Limb (tissue), 2 donors: ENCODE results near the gene ARID5B.

Experiments used
- DNase-seq, 2 donors: peaks; one replicate each; pipeline ENCODE4 v3.0.0-alpha.2; 2016; ENCODE audit errors: extremely low spot score in 2 of 2

Gene ARID5B

DNA sequence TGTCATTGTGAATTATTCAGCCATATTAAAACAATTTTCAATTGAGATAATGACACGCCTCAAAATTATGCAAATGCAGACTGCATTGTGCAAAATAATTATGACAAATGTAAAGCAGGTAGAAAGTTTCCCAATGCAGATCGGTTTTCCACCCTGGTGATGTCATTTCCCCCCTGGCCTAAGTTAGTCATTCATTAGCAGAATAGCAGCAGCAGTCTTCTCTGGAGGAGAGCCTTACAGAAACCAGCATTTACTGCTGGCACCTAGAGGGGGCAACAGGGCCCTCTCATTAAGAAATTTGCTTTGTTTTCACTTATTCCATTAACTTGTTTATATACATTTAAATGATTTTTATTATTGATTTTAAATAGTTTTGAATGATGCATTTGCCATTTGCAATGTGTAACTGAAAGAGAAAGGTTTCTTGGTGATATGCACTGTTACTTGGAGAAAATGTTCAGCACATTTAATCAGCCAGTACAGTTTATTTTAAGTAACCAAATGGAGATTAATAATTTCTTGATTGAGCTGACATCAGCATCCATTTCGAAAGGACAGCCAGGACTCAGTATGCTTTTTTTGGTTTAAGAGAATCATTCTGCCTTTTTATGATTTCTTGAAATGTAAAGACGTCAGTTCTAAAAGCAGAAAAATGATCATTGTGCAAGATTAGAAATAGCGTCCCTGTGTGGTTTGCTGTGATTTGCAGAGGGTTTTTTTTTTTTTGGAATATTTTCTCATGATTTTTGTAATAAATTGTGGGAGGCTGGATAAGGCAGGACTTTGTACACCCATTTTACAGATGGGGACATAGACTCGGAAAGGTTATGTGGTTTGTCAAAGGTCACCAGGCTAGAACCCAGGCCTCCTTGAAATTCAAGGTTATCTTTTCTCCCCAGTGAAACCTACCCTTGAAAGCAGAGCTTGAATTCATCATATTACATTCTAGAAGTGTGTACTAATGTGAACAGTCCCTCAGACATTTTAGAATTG is 3.5 kb downstream of the ARID5B start:
- DNase-seq, result peak; percentile 36 to 50

DNA sequence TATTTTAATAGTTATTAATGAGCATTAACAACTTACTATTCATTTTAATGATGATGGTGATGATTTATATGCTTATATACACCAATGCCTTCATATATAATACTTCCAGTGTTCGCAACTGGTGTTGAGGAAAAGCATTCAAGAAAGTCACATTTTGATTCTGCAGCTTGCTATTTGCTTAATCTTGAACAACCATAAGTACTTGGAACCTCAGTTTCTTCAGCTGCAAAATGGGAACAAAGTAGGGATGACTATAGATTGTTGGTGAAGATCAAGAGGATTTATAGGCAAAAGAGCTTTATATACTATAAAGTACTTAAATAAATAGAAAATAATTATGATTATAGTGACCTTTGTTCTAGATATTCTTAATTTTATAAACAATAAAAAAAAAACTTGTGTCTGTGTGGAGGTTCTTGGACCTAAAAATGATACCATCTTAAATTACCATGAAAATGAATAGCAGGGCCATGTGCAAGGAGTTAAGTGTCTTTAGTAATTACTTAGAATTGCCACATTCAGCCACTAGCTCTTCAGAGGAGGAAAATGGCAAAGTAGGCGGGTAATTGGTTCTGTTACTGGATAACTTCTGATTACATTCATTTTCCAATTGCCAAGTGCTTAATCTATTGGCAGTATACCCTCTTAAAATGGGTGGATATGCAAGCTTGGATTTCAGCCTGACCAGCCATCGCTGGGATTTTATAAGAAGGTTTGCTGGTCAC is 4.5 kb downstream of the ARID5B start:
- no peak for DNase-seq

DNA sequence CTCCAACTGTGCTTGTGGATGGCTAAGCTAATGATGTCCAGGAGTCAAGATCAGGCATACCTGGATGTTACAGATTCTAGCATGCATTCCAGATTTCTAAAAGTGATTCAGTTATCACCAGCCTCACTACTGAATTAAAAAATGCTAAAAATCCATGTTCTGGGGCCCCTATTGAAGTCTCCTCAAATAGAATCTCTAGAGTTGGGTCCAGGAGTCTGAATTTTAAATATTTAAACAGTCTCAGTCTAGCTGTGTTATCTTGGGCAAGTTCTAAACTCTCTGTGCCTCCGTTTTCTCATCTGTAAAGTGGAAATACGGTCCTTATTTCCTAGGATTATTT is 5.0 kb downstream of the ARID5B start:
- no peak for DNase-seq

DNA sequence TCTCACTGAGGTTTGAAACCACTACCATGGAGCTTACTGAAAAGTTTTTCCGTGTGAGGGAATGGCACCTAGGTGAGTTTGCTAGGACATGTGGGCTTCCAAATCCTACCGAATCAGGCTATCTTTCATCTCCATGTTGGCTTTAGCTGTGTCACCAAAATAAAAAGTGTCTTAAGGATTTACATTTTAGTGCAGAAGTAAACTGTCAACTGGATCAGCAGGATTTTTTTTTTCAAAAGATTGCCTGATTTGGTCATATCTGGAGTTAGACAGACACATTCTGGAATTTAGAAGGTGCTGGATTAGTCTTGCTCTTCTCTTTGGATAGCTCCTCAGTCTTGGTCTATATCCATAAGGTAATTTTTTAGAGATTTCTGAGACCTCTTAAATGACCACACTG is 5.5 kb downstream of the ARID5B start:
- DNase-seq, result no peak

DNA sequence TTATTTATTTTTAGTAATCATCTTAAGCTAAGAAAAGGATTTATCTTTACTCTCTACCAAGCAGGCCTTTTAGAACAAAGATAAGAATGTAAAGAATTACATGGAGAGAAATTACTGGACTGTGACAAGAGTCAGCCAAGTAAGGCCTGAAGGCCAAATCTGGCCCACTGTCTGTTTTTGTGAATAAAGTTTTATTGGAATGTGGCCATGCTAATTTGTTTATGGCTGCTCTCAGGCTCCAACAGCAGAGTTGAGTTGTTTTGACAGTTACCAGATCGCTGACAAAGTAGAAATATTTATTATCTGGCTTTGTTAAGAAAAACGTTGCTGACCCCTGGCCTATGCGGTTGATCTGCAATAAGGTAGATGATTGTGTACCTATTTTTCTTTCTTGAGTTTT is 6.1 kb downstream of the ARID5B start:
- DNase-seq, result no peak

DNA sequence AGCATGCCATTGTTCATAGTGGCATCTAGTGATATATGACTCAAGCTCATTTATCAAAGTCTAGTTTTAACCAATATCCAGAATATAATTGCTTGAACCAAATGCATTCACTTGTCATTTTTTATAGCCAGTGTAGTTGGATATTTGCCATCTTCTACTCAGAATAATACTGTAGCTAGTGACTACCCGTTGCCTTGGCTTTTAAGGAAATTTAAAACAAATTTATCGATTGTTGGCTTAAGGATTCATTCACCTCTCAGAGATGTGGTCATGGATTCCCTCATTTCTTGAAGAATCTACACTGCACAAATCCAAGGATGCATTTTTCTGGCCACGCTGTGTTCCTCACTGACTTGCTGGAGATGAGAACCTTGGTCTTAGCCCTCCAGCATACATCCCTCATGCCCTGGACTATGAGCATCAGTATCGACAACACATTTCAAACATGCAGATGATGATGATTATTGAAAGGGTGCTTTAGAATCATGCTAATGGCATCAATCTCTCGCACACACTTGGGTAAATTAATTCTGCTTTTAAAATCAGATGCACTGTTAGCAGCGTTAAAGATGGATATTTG is 8.8 kb downstream of the ARID5B start:
- no peak for DNase-seq

DNA sequence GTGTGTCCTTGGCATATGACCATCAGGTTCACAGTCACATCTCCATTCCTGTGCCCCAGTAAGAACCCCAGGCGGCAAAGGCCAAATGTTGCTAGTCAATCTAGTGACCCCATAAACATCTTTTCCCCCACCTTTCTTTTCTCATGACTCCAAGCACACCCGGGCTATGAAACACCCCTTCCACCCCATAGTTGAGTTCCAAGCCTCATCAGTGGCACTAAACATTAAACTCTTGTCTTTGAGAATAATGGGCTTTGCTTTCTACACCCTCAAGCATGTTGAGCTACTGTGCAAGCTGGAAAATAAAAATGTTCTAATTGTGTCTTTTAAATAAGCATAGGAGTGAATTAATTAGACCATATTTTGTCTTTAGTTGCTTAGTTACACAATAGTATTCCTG is 9.4 kb downstream of the ARID5B start:
- no peak for DNase-seq

DNA sequence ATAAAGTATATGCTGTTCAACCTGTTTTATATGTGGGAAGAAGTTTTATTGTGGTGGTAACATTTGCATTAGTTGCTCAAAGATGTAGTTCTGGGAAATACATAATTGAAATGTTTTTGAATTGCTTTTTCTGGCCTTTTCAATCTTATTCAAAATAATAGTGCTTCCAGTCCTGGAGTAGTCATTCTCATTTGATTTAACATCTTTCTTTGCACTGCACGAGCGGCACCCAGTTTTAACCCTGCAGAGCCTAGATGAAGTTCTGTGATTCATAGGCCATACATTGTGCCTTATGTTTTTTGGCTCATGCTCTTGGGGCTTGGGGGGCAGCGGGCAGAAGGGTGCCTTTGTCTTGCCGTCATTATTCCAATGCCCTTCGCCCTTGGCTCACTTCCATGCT is 9.9 kb downstream of the ARID5B start:
- no peak for DNase-seq

DNA sequence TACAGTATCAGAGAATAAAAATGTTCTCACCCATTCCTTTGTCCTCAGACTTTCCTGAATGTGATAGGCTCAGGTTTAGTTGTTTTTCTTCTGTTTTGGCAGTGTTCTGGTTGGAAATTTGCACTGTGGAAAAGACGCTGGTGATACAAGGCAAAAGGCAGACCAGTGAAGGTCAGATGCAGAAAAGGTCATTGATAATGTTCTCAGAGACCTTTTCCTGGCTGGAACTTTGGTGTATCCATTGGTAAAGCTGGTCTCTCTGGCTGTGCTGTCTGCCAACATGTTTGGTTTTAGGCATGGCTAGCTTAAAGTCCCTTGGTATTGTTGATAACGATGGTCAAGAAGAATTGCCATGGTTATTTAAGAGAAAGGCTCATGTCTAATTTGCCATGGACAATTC is 11.5 kb downstream of the ARID5B start:
- DNase-seq, result no peak

DNA sequence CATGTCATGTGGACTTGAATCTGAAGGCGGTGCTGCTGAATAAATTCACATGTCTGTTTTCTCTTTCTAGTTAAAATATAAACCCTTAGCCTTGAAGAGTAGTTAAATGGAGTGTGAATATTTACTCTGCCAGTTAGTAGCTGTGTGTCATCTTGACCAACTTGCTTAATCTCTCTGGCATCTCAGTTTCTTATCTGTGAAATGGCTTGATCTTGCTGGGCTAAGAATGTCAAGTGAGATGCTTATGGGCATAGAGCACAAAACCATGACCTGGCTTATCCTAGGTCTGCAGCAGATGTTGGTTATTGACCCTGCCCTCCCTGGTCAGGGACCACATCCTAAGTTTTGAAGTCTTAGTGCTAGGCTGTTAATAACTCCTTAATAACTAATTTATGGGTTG is 16.6 kb downstream of the ARID5B start:
- DNase-seq, result no peak

DNA sequence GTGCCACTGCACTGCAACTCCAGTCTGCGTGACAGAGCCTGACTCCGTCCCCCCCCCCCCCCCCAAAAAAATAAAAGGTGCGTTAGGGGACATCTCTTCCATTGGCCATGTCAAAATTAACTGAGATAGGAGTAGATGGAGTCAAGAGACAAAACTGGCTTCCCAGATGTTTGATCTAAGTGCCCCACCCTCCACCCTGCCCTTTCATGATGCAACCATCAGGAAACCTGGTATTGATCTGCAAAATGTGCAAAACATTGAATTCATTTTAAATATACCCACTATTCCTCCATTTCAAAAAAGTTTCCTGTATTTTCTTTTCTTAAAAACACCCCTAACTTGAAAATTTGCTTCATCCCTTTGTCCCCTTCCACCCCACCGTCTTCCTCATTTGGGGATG is 17.5 kb downstream of the ARID5B start:
- no peak for DNase-seq

DNA sequence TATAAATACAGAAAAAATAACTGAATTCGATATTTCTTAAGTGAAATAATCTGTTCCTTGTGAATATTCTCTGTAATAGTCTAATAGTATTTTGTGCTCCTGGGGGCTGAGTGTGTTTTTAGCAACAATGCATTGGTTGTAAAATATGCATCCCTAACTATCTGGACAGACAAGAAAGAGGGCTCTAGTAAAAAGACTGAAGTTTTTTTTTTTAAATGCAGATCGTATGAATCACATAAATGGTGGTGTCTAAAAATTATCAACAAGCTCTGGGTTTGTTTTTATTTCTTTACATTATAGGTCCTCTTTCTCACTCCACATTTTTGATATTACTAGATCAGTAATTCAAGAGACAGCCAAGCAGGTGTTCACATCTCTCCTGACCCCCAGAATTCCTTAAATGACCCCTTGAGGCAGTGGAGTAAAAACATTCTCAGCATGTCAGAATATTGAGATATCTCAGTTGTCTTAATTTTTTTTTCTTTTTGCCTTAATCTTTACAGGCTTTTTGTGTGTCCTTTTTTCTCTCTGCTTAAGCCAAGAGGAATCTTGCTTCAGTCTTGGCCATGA is 18.2 kb downstream of the ARID5B start:
- DNase-seq, result no peak

DNA sequence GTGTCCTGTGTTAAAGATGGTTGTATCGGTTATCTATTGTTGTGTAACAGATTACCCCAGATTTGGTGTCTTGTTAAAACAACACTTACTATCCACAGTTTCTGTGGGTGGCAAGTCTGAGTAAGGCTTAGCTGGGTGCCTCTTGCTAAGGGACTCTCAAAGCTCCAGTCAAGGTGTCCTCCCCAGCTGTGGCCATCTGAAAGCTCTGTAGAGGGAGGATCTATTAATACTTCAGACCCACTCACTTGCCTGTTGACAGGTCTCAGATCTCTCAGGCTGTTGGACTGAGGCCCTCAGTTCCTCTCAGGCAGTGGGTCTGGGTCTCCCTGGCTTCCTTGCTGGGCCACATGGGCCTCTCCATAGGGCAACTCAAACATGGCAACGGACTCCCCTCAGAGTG is 19.6 kb downstream of the ARID5B start:
- no peak for DNase-seq

DNA sequence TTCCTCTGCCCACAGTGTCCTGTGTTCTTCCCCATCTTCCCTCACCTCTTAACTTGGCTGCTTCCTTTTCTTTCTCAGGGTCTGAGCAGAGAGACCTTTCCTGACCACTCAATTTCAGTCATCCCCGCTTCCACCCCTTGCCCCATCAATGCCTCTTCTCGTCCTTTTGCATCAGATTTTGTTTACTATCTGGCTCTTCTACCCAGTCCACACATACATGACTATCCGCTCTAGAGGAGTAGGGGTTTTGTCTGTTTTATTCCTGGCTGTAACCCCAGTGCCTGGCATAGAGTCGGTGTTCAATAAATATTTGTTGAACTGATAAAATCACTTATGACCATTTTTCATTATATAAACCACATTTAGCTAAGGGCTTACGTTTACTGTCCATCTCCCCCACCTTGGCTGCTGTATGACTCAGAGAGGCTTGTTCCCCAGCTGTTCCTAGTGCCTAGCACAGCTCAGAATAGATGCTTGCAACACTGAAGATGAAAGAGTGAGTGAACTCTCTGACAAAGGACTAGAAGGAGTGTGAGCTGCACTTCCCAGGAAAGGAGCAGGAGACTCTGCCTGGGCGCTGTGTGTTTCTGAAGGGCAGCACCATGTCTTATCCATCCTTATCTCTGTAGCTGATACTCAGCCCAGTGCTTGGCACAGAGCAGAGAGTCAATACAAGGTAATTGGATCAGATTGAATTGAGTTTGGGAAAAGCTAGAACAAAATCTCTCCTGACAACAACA is 21.9 kb downstream of the ARID5B start:
- no peak for DNase-seq

DNA sequence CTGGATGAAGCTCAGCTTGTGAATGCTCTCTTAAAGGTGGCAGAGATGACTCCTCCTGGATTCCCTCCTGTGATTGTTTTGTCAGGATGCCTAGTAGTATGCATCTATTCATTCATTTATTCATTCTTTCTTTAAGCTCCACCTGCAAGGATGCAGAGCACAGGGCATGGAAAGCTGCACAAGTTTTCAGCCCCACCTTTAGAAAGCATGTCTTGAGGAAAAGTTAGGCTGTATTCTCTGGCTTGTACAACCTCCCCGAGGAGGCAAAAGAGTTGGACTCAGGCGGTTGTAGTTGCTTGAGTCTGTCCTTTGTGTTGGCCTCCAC is 22.4 kb downstream of the ARID5B start:
- DNase-seq, result no peak

DNA sequence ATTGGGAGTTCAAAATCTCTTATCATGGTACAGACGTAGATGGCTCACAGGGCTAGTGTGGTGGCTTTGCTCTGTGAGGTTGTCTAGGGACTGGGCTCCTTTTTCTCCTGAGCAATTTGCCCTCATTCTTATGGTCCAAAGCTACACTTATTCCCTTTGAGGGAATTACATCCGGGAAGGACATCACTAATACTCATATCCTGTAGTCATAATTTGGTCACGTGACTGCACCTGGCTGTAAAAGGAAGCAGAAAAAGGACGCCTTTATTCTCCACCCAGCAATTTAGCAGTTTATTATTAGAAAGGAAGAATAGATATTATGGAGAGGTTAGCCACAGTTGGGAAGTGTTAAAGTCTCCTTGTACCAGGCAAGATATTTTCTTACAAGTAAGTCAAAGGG is 28.1 kb downstream of the ARID5B start:
- no peak for DNase-seq

DNA sequence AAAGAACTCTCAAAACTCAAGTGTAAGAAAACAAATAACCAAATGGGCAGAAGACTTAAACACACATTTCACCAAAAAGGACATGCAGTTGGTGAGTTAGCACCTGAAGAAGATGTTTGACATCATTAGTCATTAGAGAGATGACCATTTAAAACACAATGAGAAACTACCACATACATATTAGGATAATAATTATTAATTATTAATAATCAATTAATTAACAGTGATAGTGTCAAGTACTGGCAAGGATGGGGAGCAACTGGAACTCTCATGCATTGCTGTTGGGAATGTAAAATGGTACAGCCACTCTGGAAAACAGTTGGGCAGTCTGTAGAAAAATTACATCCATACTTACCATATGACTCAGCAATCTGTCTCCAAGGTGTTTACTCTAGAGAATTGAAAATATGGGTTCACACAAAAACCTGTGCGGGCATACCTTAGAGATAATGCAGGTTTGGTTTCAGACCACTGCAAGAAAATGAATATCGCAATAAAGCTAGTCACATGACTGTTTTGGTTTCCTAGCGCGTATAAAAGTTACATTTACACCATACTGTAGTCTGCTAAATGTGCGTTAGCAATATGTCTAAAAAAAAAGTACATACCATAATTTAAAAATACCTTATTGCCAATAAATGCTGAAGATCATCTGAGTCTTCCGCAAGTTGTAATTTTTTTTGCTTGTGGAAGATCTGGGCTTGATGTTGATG is 30.3 kb downstream of the ARID5B start:
- DNase-seq, result no peak

DNA sequence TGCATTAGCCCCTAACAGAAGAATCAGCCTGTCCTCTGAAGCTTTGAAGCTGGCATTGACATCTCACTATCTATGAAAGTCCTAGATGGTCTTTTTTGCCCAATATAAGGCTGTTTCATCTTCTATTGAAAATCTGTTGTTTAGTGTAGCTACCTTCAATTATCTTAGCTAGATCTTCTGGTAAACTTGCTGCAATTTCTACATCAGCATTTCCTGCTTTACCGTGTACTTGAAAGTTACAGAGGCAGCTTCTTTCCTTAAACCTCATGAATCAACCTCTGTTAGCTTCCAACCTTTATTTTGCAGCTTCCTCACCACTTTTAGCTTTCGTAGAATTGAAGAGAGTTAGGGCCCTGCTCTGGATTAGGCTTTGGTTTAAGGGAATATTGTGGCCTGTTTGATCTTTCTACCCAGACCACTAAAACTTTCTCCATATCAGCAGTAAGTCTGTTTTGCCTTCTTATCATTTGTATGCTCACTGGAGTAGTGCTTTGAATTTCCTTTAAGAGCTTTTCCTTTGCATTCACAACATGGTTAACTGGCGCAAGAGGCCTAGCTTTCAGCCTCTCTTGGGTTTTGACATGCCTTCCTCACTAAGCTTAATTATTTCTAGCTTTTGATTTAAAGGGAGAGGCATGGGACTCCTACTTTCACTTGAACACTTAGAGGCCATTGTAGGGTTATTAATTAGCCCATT is 32.5 kb downstream of the ARID5B start:
- no peak for DNase-seq

DNA sequence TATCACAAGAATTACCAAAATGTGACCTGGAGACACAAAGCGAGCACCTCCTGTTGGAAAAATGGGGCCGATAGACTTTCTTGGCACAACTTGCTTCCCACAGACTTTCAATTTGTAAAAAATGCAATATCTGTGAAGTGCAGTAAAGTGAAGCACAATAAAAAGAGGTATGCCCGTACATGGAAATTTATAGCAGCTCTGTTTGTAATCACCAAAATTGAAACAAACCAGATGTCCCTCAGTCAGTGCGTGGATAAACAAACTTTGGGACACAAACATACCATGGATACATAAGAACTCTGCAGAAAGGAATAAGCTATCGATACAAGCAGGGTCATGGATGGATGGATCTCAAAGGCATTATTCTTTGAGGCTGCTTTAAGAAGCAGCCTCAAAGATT is 33.6 kb downstream of the ARID5B start:
- DNase-seq, result peak in 1 of 2 donors; percentile 43

DNA sequence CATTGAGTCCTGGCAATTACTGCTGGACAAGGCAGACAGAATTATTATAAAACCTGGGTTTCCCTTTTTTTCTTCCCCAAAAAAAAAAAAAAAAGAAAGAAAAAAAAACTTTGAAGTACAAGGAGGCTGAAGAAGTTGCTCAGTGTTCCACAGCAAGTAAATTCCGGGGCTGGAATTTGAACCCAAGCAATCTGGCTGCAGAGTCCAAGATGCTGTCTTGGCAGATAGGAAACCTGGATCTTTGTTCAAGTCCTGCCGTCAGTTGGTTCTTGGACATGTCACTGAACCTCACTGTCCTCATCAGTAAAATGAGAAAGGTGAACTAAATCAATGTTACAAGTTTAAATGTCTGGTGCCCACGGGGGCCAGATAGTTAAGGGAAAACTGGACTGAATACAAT is 35.3 kb downstream of the ARID5B start:
- DNase-seq, result no peak
